Measurements from ENCODE around the gene IL7R.
"Not testable (repeated sequence)": the region's sequence is repeated elsewhere in the genome, so short reads cannot be mapped to it uniquely, and the experiment has no call there.

The IL7R gene

GRCh38 chr5:35828082-35828598 lies 28.6 kb upstream of the IL7R start:
- no peak for TF ChIP-seq ZNF274 (IDR thresholded peaks at IDR 0.05; ENCODE audit: low read depth, low read length)
- H3K4me3 ChIP-seq (ENCODE audit: low read length) = no peak overlapping the region

DNA sequence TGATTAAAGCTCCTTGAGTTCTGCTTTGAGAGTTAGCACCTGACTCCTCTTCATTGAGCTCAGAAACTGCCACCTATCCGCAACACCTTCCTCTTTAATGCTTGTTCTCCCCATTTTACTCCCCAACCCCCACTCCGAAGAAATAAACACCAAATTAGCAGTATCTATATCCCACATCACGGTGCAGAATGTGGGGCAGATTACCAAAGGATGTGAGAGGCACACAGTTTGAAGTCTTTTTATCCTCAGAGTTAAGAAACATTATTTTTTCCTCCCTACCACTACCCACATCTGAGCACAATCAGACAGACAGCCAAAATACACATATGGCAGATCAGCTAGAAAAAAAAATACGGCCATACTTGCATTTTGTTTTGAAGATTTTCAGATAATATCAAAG lies 26.1 kb upstream of the IL7R start:
- H3K4me3 ChIP-seq (ENCODE audit: low read length) = no peak overlapping the region
- no peak for TF ChIP-seq ZNF274 (IDR thresholded peaks at IDR 0.05; ENCODE audit: low read depth, low read length)

DNA sequence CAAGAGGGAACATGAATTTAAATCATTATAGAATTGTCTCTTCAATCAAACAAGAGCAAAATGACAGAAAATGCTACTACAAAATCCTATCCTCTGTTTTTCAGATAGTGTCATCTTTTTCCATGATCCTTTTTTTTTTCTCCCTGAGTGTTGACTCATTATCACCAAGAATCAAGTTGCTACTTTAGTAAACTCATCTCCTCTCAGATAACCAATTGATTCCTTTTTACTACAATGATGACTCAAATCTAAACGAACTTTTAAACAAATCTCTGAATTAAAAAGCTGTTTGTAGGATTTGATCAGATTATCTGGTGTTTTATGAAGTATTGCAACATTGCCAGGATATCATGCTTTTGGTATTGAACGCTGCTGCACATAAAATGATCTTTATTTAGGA lies 23.9 kb upstream of the IL7R start:
- H3K4me3 ChIP-seq (ENCODE audit: low read length) = no peak overlapping the region
- TF ChIP-seq ZNF274 (IDR thresholded peaks at IDR 0.05; ENCODE audit: low read depth, low read length) = no peak

DNA sequence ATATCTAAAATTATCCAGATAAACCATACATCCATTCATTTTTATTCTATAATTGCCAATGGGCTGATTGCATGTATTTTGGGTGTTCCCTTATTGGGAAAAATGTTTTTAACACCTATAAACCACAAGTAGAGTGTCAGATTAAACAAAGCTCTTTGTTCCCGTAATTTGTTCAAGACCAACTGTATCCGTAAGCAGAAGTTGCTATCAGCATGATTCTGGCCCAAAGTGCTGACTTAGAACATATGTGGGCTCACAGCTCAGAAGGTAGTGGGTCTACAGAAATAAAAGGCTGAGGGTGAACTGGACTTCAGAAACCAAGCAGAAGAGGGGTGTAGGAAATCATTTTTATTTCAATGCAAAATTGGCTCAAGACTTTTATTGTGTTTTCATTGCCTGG lies 23.5 kb upstream of the IL7R start:
- TF ChIP-seq ZNF274 (IDR thresholded peaks at IDR 0.05; ENCODE audit: low read depth, low read length) = no peak
- H3K4me3 ChIP-seq (ENCODE audit: low read length) = no peak overlapping the region

DNA sequence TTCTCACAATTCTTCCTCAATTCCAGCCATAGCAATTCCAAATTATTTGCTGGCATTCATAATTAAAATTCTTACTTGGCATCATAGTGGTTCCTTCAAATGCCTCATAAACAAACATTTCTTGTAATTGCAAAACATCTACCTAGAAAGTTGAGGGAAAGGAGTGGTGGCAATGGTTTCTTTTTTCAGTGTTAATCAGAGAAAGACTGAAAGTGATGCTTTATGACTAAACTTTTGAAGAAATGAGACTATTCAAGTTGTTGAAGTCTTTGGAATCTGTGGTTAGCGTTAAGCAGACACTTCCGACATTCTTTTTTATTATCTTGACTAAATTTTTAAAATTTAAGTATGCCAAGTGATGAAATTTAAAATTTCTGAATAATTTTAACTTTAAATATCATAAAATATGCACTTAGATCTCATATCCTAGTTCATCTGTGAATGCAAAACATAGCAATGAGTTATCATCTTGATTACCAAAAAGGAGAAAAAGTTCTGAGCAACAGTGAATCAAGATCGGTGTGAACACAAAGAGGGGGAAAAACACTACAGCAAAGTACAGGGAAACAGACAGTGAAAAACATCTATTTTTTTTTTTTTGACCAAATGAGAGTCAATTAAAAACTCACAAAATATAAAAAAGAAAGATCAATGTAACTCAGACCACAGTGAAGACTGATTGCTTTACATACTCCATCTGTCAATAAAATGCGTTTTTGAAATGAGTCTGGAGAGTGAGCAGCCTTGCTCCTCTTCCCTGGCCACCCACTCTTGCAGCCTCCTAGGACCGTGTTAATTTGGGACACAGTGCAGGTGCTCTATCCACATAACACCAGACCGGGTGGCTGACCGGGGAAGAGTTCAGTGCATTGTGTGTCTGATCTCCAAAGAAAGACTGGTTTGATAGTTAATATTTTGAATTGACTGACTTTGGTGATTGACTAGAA lies 20.6 kb upstream of the IL7R start:
- no peak for TF ChIP-seq ZNF274 (IDR thresholded peaks at IDR 0.05; ENCODE audit: low read depth, low read length)
- no peak overlapping the region for H3K4me3 ChIP-seq (ENCODE audit: low read length)

- TF ChIP-seq ZNF274 (IDR thresholded peaks at IDR 0.05; ENCODE audit: low read depth, low read length) = no peak
- no peak overlapping the region for H3K4me3 ChIP-seq (ENCODE audit: low read length)
These were observed 18.2 kb upstream of the IL7R start for GRCh38 chr5:35838370-35839042.

DNA sequence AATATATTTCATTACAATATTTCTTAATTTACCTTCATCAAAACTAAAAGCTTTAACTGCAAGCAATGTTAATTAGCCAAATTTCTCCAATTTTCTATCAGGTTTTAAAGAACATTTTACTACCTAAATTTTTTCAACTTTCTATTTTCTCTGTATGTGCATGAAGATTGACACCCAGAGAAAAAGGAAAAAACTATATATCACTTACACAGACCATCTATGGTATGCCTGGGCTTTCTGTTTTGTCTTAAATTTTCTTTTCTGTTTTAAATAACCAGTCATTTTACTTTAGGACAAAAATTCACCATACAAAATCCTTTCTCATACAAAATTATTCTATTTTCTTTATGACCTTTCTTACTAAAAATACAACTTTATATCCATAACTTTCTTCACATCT lies 13.8 kb upstream of the IL7R start:
- no peak overlapping the region for H3K4me3 ChIP-seq (ENCODE audit: low read length)
- TF ChIP-seq ZNF274 (IDR thresholded peaks at IDR 0.05; ENCODE audit: low read depth, low read length) = no peak

- not testable (repeated sequence) for H3K4me3 ChIP-seq (ENCODE audit: low read length)
These were observed 11.2 kb upstream of the IL7R start for GRCh38 chr5:35845508-35845907.

GRCh38 chr5:35847491-35847890 lies 9.2 kb upstream of the IL7R start:
- TF ChIP-seq ZNF274 (IDR thresholded peaks at IDR 0.05; ENCODE audit: low read depth, low read length) = no peak
- no peak overlapping the region for H3K4me3 ChIP-seq (ENCODE audit: low read length)

DNA sequence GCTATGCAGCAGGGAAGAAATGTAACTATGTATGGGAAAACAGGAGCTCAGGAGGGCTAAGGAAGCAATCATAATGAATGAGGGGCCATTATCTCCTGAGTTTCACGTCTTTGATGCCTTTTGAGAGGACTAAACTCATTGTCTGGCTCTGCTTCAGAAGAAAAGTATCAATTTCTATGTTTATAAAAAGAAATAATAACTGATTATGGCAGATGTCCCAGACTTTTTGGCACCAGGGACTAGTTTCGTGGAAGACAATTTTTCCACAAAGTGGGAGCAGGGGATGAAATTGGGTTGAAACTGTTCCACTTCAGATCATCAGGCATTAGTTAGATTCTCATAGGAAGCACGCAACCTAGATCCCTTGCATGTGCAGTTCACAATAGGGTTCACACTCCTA lies 8.7 kb upstream of the IL7R start:
- H3K4me3 ChIP-seq (ENCODE audit: low read length) = no peak overlapping the region
- no peak for TF ChIP-seq ZNF274 (IDR thresholded peaks at IDR 0.05; ENCODE audit: low read depth, low read length)

GRCh38 chr5:35849860-35850259 lies 6.8 kb upstream of the IL7R start:
- H3K4me3 ChIP-seq (ENCODE audit: low read length) = no peak overlapping the region
- TF ChIP-seq ZNF274 (IDR thresholded peaks at IDR 0.05; ENCODE audit: low read depth, low read length) = no peak

GRCh38 chr5:35850967-35851680 lies 5.6 kb upstream of the IL7R start:
- TF ChIP-seq ZNF274 (IDR thresholded peaks at IDR 0.05; ENCODE audit: low read depth, low read length) = no peak
- H3K4me3 ChIP-seq (ENCODE audit: low read length) = no peak overlapping the region

DNA sequence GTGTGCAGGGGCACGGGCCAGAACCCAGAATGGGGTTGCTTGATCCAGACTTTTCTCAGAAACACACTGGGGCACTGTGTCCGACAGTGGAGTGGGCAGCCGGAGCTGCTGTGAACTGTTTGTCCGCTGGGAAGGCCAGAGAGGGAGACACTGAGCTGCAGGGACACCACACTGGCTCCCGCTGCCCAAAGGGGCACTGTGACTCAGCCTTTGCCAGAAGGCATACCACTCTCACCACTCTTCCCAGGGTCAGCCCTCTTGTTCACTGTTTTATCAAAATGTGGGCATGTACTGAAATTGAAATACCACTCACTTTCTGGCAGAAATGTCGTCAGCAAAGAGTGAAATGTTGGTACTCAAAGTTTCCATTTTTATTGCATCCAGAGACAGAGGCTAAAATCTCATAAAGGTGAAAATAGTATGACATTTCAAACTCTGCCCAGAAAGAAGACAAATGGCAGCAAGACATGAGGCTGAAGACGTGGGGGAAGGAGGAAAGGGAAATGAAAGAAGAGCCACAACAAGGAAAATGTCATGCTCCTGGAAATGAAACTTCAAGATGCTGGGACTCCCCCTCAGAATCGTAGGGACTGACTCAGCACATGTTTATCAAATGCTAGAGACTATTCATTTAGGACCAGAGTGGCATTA lies 4.5 kb upstream of the IL7R start:
- no peak for TF ChIP-seq ZNF274 (IDR thresholded peaks at IDR 0.05; ENCODE audit: low read depth, low read length)
- no peak overlapping the region for H3K4me3 ChIP-seq (ENCODE audit: low read length)

DNA sequence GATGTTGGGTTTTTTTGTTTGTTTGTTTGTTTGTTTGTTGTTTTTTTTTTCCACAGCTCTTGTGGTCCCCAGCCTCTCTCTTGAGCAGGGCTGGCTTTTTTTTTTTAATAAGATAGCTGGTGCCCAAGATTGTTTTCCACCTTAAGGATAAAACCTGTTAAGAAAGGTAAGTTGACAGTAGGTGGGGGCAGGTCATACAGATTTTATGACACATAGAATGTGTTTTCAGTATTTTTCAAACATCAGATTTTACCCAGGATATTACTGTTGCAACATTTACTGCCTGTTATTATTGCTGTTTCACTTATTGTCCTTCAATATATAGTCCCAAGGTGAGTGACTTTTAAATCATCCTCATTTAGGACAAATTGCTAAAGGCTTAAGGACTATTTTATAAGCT lies 3.9 kb upstream of the IL7R start:
- TF ChIP-seq ZNF274 (IDR thresholded peaks at IDR 0.05; ENCODE audit: low read depth, low read length) = no peak
- no peak overlapping the region for H3K4me3 ChIP-seq (ENCODE audit: low read length)
